HG03571 (cell line): Measurements from ENCODE around the gene PAXIP1.
"Not testable (repeated sequence)": the region's sequence is repeated elsewhere in the genome, so short reads cannot be mapped to it uniquely, and the experiment has no call there.

Experiments used
- ATAC-seq: cut with Tn5 transposase; IDR thresholded peaks from one replicate; pipeline ENCODE4 v1.9.1; 2021; ENCODE audit not compliant: unreplicated experiment

The PAXIP1 gene, protein sequence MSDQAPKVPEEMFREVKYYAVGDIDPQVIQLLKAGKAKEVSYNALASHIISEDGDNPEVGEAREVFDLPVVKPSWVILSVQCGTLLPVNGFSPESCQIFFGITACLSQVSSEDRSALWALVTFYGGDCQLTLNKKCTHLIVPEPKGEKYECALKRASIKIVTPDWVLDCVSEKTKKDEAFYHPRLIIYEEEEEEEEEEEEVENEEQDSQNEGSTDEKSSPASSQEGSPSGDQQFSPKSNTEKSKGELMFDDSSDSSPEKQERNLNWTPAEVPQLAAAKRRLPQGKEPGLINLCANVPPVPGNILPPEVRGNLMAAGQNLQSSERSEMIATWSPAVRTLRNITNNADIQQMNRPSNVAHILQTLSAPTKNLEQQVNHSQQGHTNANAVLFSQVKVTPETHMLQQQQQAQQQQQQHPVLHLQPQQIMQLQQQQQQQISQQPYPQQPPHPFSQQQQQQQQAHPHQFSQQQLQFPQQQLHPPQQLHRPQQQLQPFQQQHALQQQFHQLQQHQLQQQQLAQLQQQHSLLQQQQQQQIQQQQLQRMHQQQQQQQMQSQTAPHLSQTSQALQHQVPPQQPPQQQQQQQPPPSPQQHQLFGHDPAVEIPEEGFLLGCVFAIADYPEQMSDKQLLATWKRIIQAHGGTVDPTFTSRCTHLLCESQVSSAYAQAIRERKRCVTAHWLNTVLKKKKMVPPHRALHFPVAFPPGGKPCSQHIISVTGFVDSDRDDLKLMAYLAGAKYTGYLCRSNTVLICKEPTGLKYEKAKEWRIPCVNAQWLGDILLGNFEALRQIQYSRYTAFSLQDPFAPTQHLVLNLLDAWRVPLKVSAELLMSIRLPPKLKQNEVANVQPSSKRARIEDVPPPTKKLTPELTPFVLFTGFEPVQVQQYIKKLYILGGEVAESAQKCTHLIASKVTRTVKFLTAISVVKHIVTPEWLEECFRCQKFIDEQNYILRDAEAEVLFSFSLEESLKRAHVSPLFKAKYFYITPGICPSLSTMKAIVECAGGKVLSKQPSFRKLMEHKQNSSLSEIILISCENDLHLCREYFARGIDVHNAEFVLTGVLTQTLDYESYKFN

DNA sequence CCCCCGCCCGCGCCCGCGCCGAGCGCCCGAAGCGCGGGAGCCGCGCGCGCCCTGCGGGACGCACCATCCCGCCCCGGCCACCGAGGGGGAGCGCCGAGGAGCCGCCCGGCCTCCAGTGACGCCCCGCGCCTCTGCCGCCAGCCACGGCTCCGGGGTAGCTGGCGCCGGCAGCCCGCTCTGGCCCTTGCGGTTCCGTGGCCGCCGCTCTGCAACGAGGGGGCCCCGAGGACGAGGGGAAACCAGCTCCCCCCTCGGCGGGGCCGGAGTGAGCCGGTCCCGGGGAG lies at the start of gene PAXIP1:
Gene PAXIP1 (minus strand): TSS at position 33 of the 284 bp plus-strand sequence. CDS start 195 bp downstream, outside the sequence.
- ATAC-seq: peak; percentile 60

DNA sequence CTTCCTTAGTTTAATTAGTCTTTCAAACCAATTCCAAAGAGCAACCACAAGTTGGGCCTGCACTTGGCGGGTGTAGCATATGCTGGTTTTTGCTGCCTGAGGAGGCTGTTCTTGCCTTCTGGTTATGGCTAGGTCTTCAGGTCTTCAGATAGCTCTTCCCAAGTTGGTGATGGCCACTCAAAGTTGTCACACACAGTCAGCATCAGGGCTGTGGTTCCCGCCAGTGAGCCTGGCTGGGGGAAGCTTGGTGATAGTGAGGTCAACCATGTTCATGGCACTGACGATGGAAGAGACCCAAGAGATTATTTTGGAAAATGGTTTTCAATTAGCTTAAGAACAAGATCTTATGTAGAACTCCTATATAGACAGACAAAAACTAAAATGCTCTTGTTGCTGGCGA lies 48.4 kb upstream of the PAXIP1 start:
- no peak for ATAC-seq

DNA sequence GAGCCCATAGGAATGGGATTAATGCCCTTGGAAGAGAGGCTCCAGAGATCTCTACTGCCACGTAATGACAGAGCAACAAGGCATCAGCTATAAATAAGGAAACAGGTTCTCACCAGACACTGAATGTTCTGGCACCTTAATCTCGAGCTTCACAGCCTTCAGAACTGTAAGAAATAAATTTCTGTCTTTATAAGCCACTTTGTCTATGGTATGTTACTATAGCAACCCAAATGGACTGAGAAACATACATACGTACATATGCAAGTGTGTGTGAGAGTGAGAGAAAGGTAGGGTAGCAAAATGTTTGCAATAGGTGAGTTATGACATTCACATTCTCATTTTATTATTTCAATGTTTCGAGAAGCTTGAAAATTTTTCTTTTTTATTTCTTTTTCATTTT lies 45.1 kb upstream of the PAXIP1 start:
- ATAC-seq: no peak

DNA sequence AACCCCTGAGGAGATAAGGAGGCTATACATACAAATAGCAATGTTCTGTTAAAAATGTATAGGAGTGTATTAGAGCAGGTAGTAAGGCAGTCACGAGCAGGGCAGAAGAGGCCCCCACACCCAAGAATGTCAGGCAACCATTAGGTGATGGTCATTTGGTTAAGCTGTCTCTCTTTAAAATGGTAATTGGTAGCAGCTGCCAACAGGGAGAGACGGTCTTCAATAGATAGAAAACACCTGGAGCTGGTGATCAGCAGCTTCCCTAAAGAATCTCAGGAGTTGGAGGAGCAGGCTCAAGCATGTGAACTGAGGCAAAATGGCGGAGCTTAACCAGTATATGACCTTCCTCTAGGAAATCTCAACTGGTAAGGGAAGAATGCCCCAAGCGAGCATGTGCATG lies 40.8 kb upstream of the PAXIP1 start:
- no peak for ATAC-seq

DNA sequence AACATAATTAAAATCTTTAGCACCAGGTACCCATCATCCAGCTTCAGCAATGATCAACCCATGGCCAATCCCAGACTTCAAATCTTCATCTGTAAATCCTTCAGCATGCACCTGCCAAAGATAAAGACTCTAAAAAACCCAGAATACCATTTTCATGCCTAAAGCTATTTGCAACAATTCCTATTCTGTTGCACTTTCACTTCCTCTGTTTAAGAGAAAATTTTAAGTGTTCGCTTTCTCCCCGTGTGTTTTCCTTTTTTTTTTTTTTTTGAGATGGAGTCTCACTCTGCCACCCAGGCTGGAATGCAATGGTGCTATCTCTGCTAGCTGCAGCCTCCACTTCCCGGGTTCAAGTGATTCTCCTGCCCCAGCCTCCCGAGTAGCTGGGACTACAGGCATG lies 35.4 kb upstream of the PAXIP1 start:
- ATAC-seq: no peak

DNA sequence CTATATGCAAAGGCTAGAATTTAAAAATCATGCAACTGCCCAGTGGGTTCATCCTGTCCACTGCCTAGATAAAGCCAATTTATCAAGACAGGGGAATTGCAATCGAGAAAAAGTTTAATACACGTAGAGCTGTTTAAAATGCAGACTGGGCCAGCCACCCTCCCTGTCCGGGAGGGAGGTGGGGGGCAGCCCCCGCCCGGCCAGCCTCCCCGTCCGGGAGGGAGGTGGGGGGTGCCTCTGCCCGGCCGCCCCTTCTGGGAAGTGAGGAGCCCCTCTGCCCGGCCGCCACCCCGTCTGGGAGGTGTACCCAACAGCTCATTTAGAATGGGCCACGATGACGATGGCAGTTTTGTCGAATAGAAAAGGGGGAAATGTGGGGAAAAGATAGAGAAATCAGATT lies 31.6 kb upstream of the PAXIP1 start:
- not testable (repeated sequence) for ATAC-seq

DNA sequence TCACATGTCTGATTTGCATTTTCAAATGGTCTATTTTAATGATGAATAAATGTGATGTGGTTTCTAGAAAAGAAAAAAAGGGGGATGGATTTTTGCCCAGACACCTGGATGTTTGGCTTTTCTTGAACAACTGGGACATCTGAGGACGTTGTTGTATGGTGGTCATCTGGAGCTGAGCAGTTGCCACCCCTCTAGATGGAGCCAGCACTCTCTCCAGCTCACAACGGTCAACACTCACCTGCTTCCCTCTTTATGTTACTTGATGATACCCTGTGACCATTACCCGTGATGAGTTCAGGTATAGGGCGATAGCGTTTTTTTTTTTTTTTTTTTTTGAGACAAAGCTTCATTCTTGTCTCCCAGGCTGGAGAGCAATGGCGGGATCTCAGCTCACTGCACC lies 30.1 kb upstream of the PAXIP1 start:
- no peak for ATAC-seq

DNA sequence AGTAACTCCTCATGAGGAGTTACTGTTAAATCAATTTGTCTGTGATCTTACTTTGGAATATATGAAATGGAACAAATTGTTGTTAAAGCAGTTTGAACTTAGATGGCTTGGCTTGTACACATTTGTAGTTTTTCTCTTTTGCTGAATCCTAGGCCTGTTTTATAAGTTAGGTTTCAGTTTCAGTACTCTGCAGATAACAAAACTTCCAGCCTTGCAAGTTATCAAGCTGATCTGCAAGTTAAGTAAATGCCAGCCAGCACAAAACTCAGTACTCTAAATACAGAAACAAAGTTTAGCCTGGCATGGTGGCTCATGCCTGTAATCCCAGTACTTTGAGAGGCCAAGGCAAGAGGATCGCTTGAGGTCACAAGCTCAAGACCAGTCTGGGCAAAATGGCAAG lies 25.0 kb upstream of the PAXIP1 start:
- ATAC-seq: no peak

DNA sequence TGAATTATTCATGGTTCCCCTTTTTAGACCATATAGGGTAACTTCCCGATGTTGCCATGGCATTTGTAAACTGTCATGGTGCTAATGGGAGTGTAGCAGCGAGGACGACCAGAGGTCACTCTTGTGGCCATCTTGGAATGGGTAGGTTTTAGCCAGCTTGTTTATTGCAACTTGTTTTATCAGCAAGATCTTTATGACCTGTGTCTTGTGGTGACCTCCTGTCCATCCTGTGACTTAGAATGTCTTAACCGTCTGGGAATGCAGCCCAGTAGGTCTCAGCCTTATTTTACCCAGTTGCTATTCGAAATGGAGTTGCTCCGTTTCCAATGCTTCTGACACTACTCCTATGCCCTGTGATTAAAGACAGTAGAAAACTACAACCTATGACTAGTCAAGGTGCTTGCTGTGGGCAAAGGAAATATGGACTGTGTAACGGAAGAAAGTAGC lies 18.8 kb upstream of the PAXIP1 start:
- no peak for ATAC-seq

DNA sequence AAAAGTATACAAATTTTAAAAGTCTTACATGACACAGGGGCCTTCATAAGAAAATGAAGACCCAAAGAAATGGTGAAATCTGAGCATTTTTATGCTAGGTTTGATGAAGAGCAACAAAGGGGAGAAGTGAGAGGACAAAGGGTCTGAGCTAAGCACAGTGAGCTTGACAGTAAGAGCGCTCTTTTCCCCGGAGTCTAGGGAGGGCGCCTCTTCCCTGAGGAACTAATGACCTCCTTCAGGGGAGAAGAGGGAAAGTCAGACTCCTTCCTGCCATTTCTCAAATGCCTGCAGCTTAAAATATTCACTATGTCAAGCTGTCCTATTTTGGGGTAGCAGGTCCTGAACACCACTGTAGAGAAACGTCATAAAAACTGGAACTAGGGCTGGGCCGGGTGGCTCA lies 18.1 kb upstream of the PAXIP1 start:
- ATAC-seq: no peak

DNA sequence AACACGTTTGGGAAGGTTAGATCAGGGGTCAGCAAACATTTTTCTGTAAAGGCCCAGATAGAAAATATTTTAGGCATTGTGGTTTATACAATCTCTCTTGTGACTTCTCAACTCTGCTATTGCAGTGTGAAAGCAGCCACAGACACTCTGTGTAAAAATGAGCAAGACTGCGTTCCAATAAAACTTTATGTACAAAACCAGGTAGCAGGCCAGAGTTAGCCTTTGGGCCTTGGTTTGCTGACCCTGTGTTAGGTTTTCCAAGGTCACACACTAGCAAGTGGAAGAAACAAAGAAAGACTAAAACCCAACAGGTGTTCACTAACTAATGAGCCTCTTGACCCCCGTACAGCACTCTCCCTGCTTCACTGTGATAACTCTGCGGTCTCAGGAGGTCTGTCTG lies 14.9 kb upstream of the PAXIP1 start:
- no peak for ATAC-seq

DNA sequence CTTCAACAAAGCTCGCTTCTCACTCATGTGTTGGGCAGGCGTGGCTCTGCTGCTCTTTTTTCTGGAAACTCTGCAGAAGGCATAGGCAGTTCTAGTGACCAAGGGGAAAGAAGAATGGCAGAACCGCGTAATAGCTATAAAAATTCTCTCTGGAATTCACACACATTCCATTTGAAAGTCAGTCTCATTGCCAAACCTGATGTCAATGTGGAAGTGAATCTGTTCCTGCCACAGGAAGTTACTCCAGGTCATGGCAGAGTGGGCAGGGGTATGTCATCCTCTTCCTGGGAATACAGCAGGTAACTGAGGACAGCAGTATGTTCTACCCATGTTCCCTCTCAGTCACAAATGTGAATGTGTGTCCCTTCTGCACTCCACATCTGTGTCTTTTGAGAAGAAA lies 8.2 kb upstream of the PAXIP1 start:
- ATAC-seq: no peak

DNA sequence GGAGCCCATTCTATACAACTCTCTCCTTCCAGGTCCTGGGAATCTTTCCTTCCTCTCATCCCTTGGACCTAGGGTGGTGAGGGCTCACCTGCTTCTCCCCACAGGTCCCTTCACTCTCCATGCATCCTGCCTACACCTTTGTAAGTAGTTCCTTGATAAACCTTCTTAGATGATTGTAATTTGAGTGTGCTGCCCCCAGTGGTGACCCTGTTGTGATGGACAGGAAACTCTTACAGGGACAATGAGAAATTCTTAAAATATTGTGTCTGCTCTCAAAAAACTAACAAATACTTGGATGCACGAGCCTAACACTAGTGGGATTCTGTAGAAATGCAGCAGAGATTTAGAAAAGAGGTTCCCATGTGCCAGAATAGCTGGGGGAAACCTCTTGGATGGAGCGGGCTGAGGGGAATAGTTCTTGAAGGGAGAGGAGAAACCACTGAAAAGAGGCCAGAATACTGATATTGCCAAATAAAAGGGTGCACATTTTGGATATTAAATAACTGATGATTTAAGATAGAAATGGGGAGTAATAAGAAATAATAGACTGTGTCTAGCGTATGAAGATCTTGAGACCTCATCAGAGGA lies 6.7 kb upstream of the PAXIP1 start:
- no peak for ATAC-seq

DNA sequence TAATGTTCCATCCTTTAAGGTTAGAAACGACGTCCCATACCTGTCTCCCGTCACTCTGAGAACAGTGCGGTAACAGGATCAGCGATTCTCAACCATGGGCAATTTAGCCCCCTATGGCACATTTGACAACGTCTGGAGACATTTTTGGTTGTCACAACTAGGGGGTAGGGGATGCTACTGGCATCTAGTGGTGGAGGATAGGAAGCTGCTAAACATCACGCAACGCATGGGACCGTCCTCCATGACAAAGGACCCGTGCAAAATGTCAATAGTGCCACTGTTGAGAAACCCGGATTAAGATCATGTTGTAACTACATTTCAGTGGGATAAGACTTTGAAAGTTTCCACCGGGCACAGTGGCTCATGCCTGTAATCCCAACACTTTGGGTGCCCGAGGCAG lies 5.0 kb upstream of the PAXIP1 start:
- no peak for ATAC-seq

DNA sequence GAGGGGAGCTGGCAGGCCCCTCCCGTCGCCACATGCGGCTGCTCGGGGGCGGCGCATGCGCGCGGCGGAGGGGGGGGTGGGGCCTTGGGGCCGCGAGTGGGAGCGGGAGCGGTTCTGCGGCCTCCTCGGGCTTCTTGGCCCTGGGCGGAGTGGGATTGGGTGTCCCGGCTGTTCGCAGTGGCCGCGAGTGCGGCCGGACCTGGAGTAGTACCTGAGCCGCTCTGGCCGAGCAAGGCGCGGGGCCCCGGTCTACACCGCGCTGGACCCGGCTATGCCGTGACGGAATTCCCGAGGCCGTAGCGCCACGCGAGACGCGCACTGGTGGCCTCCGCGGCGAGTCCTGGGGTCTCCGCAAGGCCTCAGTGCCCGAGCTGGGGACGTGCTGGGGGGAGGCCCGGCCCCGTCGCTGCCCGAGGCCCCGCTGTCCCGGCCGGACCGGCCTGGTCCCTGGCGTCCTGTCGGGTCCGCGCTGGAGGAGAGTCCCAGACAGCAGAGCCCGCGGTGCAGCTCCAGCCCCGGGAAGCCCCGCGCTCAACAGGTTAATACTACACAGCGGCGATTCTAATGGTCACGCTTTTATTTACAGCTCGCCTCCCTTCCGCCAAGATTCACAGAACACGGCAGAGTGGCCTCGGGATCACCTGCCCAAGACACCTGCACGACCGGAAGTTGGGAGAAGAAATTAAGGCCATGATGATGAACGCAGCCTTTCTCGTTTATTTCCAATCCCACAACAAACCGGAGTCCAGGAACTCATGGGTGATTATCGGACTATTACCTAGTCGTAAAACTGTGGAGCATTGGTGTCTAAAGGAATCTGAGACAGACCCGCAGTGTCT lies 671 bp upstream of the PAXIP1 start:
- ATAC-seq: peak; percentile 67

DNA sequence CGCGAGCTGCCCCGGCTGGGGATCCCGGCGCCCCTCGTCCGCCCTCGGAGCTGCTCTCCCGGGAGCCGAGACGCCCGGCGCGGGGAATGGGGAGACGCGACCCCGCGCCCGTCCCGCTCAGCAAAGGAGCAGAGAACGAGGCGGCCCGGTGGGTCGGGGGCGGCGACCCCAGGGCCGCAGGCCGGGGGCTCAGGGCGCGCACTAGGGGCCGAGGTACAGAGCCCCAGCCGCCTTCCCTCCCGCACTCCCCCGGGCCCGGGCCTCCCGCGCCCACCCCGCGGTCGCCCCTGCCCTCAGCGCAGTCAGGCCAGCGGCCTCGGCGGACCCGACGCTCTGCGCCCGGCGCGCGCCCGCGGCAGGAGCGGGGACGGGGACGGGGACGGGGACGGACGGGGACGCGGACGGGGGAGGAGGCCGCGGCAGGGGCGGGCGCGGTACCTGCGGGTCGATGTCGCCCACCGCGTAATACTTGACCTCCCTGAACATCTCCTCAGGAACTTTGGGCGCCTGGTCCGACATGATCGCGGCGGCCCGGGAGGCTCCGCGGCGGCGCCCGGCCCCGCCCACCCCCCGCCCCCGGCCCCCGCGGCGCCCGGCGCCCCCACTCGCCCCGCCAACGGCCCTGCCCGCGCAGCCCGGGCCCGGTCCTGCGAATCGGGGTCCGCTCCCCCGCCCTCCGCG lies 373 bp downstream of the PAXIP1 start:
- ATAC-seq: peak; percentile 33

DNA sequence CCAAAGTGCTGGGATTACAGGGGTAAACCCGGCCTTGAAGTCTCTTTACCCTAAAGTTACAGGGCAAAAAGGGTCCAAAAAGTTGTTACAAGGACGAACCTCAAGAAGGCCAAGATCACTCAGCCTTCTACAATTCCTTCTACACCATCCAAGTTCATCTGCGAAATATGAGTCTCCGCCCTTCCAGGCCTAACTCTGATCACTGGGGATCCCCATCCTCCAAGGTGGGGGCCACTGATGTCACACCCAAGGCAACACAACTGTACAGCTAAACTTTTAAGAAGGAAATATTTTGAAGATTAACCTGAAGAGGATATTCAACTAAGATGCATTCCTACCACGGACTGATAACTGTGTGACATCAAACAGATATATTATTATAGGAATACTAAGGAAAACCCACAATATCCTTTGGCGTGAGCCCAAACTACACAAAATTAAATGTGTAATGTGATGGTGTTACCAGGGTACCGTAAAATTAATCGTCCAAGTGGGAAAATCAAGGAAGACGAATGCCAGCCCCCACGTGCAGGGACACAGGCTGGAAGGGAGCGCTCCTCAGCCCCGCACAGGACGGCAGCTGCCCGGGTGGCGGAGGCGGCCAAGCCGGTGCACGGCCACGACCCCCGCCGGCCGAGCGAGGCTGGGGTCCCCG lies 1.0 kb downstream of the PAXIP1 start:
- no peak for ATAC-seq

DNA sequence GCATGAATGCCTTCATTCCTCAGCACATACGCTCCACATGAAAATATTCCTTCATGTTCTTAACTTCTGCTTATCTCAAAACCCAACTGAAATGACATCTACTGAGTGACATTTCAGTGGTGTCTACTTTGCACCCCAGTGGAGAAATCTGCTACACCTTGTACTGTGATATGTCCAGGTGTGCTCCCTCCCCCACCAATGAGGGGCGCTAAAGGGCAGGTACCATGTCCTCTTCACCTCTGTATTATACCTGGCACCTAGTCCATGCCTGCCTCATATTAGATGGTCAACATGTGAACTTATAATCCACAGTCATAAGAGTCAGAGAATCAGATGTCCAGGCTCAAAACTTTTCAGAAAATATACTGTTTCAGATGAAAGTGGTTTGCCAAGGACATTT lies 2.1 kb downstream of the PAXIP1 start:
- ATAC-seq: no peak

DNA sequence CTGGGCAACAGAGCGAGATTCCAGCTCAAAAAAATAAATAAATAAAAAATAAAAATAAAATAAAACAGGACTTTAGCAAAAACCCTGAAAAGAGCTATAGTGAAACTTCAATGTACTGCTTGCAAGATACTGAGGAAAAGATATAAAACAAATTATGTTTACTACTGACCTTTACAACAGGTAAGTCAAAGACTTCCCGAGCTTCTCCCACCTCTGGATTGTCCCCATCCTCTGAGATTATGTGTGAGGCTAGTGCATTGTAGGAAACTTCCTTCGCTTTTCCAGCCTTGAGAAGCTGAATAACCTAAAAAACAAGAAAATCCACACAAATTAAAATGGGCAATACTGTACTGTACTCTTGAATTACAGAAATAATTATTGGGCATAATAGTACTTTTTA lies 4.4 kb downstream of the PAXIP1 start:
- no peak for ATAC-seq
